ENCODE results near the gene USP13. TPM values are rescaled to one million over a fixed set of nuclear protein-coding genes. Genes with fewer than 3 reads are reported as not detected.
A peak's percentile ranks its signal among the peaks of the same experiment; 100 is the strongest.

Gene USP13
- total RNA-seq, 1 donor: 12.7 TPM

GRCh38 chr3:179837374-179837773 lies 184.5 kb downstream of the USP13 start:
- no peak overlapping the region for H3K4me2 ChIP-seq (ENCODE audit: insufficient read depth, low read length)
- H3K4me1 ChIP-seq (ENCODE audit: insufficient read depth, low read length): peaks cover 4% of the 10 kb centered on the region
- no peaks in the 10 kb centered on the region for H4K20me1 ChIP-seq (ENCODE audit: insufficient read depth, low read length)
- TF ChIP-seq CTCF (IDR thresholded peaks at IDR 0.05; ENCODE audit: extremely low read depth, low read depth, low read length): peak; percentile 21
- H3K36me3 ChIP-seq (ENCODE audit: insufficient read depth, low read length): no peaks in the 10 kb centered on the region
- no peaks in the 10 kb centered on the region for H3K27me3 ChIP-seq (ENCODE audit: insufficient read depth, low read length)
- no peak overlapping the region for H3K4me3 ChIP-seq (ENCODE audit: insufficient read depth, low read length)
- no peak for DNase-seq (ENCODE audit: insufficient read length, low spot score, missing footprints)
- H3K27ac ChIP-seq (ENCODE audit: low read depth, low read length): no peak overlapping the region
- no peaks in the 10 kb centered on the region for H3K9me3 ChIP-seq (ENCODE audit: low read depth, low read length)
- H2AFZ ChIP-seq (ENCODE audit: low read length): no peak overlapping the region
- H3K79me2 ChIP-seq (ENCODE audit: insufficient read depth, low read length): no peaks in the 10 kb centered on the region

Small RNAs within 50 kb of the gene (small RNA-seq; reads per million reads assigned to genes)
- not detected for gene RF01210

Other genes with a start within 250 kb of the USP13 start
- gene GNB4, start 201.6 kb upstream of the USP13 start, total RNA-seq: 79.3 and 92.3 TPM in 2 replicates
- 36.8 and 42.0 TPM in 2 replicates for gene ACTL6A, start 90.1 kb upstream of the USP13 start, total RNA-seq
- gene MRPL47, start 48.4 kb upstream of the USP13 start, total RNA-seq: 32.2 and 33.6 TPM in 2 replicates
- gene NDUFB5, start 48.2 kb upstream of the USP13 start, total RNA-seq: 103 and 108 TPM in 2 replicates